Activated effector memory CD4-positive, alpha-beta T cell treated with Interleukin-2 at 50 U/mL for 16 hours (primary cell): ENCODE data around the gene GZF1.
"Not testable (repeated sequence)": the region's sequence is repeated elsewhere in the genome, so short reads cannot be mapped to it uniquely, and the experiment has no call there.

Experiments used
- DNase-seq: peaks from one replicate; pipeline ENCODE4 v3.0.0-alpha.2; 2020

GZF1 gene

GRCh38 chr20:23347791-23348190 is 14.2 kb upstream of the GZF1 start:
- no peak for DNase-seq

- DNase-seq: not testable (repeated sequence)
These were observed 13.5 kb upstream of the GZF1 start for GRCh38 chr20:23348510-23348909.

GRCh38 chr20:23349338-23350195 is 12.4 kb upstream of the GZF1 start:
- peak; percentile 71 for DNase-seq

- DNase-seq: peak; percentile 95
These were observed 11.6 kb upstream of the GZF1 start, which contains the start of gene NXT1 for GRCh38 chr20:23350196-23350903. Gene NXT1 (plus strand): TSS chr20:23350791. CDS start chr20:23354042, 3,251 bp downstream.

GRCh38 chr20:23350904-23351838 is 10.8 kb upstream of the GZF1 start:
- peak; percentile 44 for DNase-seq

GRCh38 chr20:23356203-23356602 is 5.8 kb upstream of the GZF1 start:
- DNase-seq: no peak

GRCh38 chr20:23357767-23358562 is 4.0 kb upstream of the GZF1 start:
- DNase-seq: peak; percentile 100

- DNase-seq: no peak
These were observed 3.4 kb upstream of the GZF1 start for GRCh38 chr20:23358563-23358906.

GRCh38 chr20:23358923-23359593 is 2.9 kb upstream of the GZF1 start:
- no peak for DNase-seq

GRCh38 chr20:23360531-23360930 is 1.5 kb upstream of the GZF1 start:
- no peak for DNase-seq

GRCh38 chr20:23361119-23361475 is 885 bp upstream of the GZF1 start:
- DNase-seq: no peak

GRCh38 chr20:23362392-23363256 is 642 bp downstream of the GZF1 start:
- no peak for DNase-seq

GRCh38 chr20:23363257-23363649 is 1.3 kb downstream of the GZF1 start:
- no peak for DNase-seq

- no peak for DNase-seq
These were observed 3.6 kb downstream of the GZF1 start for GRCh38 chr20:23365390-23366165.

GRCh38 chr20:23366384-23366783 is 4.4 kb downstream of the GZF1 start:
- no peak for DNase-seq

GRCh38 chr20:23367770-23368169 is 5.8 kb downstream of the GZF1 start:
- no peak for DNase-seq

- DNase-seq: no peak
These were observed 6.5 kb downstream of the GZF1 start for GRCh38 chr20:23368316-23369071.

- DNase-seq: no peak
These were observed 7.3 kb downstream of the GZF1 start for GRCh38 chr20:23369072-23369823.
